Ovary (tissue), 3 donors: ENCODE results near the gene STX16.

Experiments used
- POLR2A ChIP-seq: fragments of 450-650 bp; IDR thresholded peaks from one replicate; pipeline ENCODE4 v1.6.1; 2017; ENCODE audit warnings: antibody characterized with exemption, mild to moderate bottlenecking, moderate library complexity
- TF ChIP-seq, protein P1 (sequence below), 3 donors: fragments of 450-650 bp in 2 of 3; fragments of 200-600 bp in 1 of 3; IDR thresholded peaks; one replicate each; pipeline versions ENCODE4 v1.5.1 to v1.8.0; 2016 to 2022; ENCODE audit warnings: antibody characterized with exemption in 3 of 3, mild to moderate bottlenecking in 1 of 3
- donor health status: DM: no; HTN: no; CAD: no.

DNA sequence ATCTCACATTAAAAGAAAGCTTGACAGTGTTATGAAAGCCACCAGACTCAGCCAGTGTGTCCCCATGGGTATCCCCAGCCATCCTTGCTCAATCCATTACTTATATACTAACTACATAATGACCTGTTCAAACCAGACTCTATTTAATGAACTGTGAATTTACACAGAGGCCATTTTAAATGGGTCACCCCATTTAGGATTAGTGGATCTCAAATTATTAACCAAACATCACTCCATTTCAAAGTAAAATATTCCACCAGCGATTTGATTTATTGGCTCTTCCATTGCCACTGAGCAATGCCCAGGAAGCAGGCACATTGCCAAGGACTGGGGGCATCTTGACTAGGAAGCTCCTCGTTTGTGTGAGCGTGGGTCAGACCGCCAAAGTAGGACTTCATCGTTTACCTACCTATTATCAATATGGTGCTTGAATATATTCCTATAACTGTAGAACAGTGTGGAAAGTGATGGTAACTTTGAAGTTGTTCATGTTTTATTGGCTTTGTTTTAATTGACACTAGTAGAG lies 26.1 kb downstream of the STX16 start:
- TF ChIP-seq POLR2A: no peak
- TF ChIP-seq, protein P1, sequence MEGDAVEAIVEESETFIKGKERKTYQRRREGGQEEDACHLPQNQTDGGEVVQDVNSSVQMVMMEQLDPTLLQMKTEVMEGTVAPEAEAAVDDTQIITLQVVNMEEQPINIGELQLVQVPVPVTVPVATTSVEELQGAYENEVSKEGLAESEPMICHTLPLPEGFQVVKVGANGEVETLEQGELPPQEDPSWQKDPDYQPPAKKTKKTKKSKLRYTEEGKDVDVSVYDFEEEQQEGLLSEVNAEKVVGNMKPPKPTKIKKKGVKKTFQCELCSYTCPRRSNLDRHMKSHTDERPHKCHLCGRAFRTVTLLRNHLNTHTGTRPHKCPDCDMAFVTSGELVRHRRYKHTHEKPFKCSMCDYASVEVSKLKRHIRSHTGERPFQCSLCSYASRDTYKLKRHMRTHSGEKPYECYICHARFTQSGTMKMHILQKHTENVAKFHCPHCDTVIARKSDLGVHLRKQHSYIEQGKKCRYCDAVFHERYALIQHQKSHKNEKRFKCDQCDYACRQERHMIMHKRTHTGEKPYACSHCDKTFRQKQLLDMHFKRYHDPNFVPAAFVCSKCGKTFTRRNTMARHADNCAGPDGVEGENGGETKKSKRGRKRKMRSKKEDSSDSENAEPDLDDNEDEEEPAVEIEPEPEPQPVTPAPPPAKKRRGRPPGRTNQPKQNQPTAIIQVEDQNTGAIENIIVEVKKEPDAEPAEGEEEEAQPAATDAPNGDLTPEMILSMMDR (IDR thresholded peaks at IDR 0.05): no peak
